ENCODE results near the gene LSM5.

DNA sequence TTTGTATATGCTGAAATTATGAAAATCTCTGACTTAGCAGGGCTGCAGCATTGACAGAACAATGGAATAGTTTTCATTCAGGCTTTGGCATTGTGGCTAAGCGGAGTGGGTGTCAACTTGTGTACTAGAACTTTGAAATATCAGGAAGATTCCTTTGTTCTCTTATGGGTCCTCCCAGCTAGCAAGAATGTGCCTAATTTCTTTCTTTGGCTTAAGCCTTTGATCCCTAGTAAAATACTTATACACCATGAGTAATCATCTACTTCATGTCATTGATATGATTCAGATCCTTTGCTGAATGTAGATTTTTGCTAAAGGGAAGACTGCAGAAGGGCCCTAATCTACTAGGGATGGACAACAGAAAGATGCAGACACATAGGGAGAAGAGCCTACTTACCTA is 11.3 kb upstream of the LSM5 start:
- TF ChIP-seq, protein P1, sequence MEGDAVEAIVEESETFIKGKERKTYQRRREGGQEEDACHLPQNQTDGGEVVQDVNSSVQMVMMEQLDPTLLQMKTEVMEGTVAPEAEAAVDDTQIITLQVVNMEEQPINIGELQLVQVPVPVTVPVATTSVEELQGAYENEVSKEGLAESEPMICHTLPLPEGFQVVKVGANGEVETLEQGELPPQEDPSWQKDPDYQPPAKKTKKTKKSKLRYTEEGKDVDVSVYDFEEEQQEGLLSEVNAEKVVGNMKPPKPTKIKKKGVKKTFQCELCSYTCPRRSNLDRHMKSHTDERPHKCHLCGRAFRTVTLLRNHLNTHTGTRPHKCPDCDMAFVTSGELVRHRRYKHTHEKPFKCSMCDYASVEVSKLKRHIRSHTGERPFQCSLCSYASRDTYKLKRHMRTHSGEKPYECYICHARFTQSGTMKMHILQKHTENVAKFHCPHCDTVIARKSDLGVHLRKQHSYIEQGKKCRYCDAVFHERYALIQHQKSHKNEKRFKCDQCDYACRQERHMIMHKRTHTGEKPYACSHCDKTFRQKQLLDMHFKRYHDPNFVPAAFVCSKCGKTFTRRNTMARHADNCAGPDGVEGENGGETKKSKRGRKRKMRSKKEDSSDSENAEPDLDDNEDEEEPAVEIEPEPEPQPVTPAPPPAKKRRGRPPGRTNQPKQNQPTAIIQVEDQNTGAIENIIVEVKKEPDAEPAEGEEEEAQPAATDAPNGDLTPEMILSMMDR (IDR thresholded peaks at IDR 0.05) = no peak
- TF ChIP-seq POLR2A (IDR thresholded peaks at IDR 0.05) = no peak
